ENCODE data around the gene PSTK. TPM values are rescaled to one million over a fixed set of nuclear protein-coding genes. Genes with fewer than 3 reads are reported as not detected.
A peak's percentile ranks its signal among the peaks of the same experiment; 100 is the strongest.

PSTK gene
- total and polyA plus RNA-seq, 10 donors = 1.2 to 4.9 (median 2.7) TPM

GRCh38 chr10:122954731-122955050, 25.5 kb upstream of the PSTK start:
- Histone ChIP-seq H3K27ac (peak overlapping the region in 4 of 8 donors; percentile 84 to 91 (median 86)), H3K4me3 (peak overlapping the region in 6 of 8 donors; percentile 68 to 93 (median 75)), H3K9me3 (peaks cover 0 to 7% (median 2%) of the 10 kb centered on the region in 8 donors), H3K27me3 (replicated peaks in 1 of 7) (no peaks in the 10 kb centered on the region), H3K36me3 (peaks cover 0 to 7% (median 0%) of the 10 kb centered on the region in 6 donors), H3K4me1 (peaks cover 11 to 38% (median 28%) of the 10 kb centered on the region in 6 donors)
- DNase-seq = peak; percentile 85
- intact Hi-C loops (cut with DNase I; ENCODE audit: low total_unique reads) = loop anchor here (10.0 kb wide), 1 partner anchor 200 kb away; the partner anchor contains the start of gene BUB3
- WGBS, 5 donors = 59 to 72% (median 62%) methylated on average over 13 of the region's 13 CpGs
- TF ChIP-seq POLR2A (IDR thresholded peaks at IDR 0.05) (no peak), CTCF (IDR thresholded peaks at IDR 0.05 in 8 of 11, conservative IDR thresholded peaks at IDR 0.05 in 3 of 11) (no peak), POLR2AphosphoS5 (IDR thresholded peaks at IDR 0.05) (no peak)

DNA sequence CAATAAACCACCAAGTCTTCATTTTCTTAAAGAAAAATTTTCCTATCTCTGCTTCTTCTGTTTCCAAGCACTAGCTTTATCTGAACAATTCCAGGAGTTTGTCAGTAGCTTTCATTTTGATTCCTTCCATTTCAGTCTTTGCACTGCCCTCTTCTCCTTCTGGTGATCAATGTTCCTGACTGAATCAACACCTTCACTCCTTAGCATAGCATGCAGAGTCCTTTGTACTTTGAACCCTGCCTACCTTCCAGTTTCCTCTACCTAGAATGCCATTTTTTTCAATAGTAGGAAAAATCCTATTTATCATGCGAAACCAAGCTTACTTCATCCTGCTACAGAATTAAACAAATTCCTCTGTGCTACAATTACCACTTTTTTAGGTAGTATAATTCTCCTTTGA, 24.3 kb upstream of the PSTK start:
- no peaks in the 10 kb centered on the region for H3K36me3 ChIP-seq
- TF ChIP-seq CTCF (IDR thresholded peaks at IDR 0.05 in 8 of 11, conservative IDR thresholded peaks at IDR 0.05 in 3 of 11) = no peak
- no peak for TF ChIP-seq POLR2AphosphoS5 (IDR thresholded peaks at IDR 0.05)
- TF ChIP-seq POLR2A (IDR thresholded peaks at IDR 0.05) = no peak
- WGBS, 5 donors = 88 to 98% (median 95%) methylated on average over 1 of the region's 1 CpG
- H3K4me1 ChIP-seq = peaks cover 11 to 35% (median 24%) of the 10 kb centered on the region in 6 donors
- no peaks in the 10 kb centered on the region for H3K27me3 ChIP-seq (replicated peaks in 1 of 7)
- DNase-seq = no peak
- peaks cover 0 to 7% (median 2%) of the 10 kb centered on the region in 8 donors for H3K9me3 ChIP-seq
- no peak overlapping the region for H3K27ac ChIP-seq
- intact Hi-C loops (cut with DNase I; ENCODE audit: low total_unique reads) = loop anchor here (10.0 kb wide), 1 partner anchor 199 kb away; the partner anchor contains the start of gene BUB3
- no peak overlapping the region for H3K4me3 ChIP-seq

- no peak overlapping the region for H3K4me3 ChIP-seq
- intact Hi-C loops (cut with DNase I; ENCODE audit: low total_unique reads) = loop anchor here (10.0 kb wide), 1 partner anchor 197 kb away; the partner anchor contains the start of gene BUB3
- TF ChIP-seq POLR2A (IDR thresholded peaks at IDR 0.05) (no peak), CTCF (IDR thresholded peaks at IDR 0.05 in 8 of 11, conservative IDR thresholded peaks at IDR 0.05 in 3 of 11) (no peak), POLR2AphosphoS5 (IDR thresholded peaks at IDR 0.05) (no peak)
- peaks cover 0 to 7% (median 2%) of the 10 kb centered on the region in 8 donors for H3K9me3 ChIP-seq
- no peak overlapping the region for H3K27ac ChIP-seq
- no peaks in the 10 kb centered on the region for H3K36me3 ChIP-seq
- peaks cover 8 to 20% (median 15%) of the 10 kb centered on the region in 6 donors for H3K4me1 ChIP-seq
- H3K27me3 ChIP-seq (replicated peaks in 1 of 7) = no peaks in the 10 kb centered on the region
- DNase-seq = no peak
- 83 to 88% (median 85%) methylated on average over 5 of the region's 5 CpGs for WGBS, 5 donors
These were observed 22.7 kb upstream of the PSTK start for GRCh38 chr10:122957474-122957873.

DNA sequence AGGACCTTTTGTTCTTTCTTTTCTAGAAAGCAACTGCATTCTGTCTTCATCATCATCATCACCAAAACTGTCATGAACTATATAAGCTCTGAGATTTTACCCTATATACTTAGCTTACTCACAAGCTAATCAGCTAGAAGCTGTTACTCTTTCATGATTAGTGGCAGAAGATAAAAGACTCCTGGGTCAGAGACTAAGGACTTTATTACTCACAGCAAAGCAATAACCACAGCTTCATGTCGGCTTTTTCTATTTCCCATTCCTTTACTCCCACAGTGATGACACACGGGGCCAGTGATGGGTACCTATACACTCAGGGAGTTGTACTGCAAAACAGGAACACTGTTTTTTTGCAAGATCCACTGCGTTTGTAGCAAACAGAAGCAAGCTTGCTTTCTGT, 17.8 kb upstream of the PSTK start:
- intact Hi-C loops (cut with DNase I; ENCODE audit: low total_unique reads) = no loop called here

More for the DNA sequence above, 17.8 kb upstream of the PSTK start:
- no peak overlapping the region for H3K4me3 ChIP-seq
- no peak for DNase-seq
- 60 to 75% (median 65%) methylated on average over 3 of the region's 3 CpGs for WGBS, 5 donors
- no peak overlapping the region for H3K27ac ChIP-seq
- H3K27me3 ChIP-seq (replicated peaks in 1 of 7) = no peaks in the 10 kb centered on the region
- TF ChIP-seq POLR2AphosphoS5 (IDR thresholded peaks at IDR 0.05) (no peak), POLR2A (IDR thresholded peaks at IDR 0.05) (no peak), CTCF (IDR thresholded peaks at IDR 0.05 in 8 of 11, conservative IDR thresholded peaks at IDR 0.05 in 3 of 11) (no peak)
- peaks cover 0 to 36% (median 17%) of the 10 kb centered on the region in 8 donors for H3K9me3 ChIP-seq
- no peaks in the 10 kb centered on the region for H3K36me3 ChIP-seq
- no peaks in the 10 kb centered on the region for H3K4me1 ChIP-seq
